Stimulated activated naive B cell treated with anti-CD40 and anti-IgM and Interleukin-4, amounts not matched to agents 10 μg/mL and 1 μg/mL and 100 μg/mL, for 72 hours (primary cell): ENCODE data around the gene SSX2IP.

ENCODE experiments used
- ATAC-seq, 2 donors: fragments of 150-1000 bp; cut with Tn5 transposase; replicated peaks; 2 replicates each; pipeline ENCODE4 v1.10.0; 2021; ENCODE audit warnings: moderate library complexity in 1 of 2
- DNase-seq: peaks from one replicate; pipeline ENCODE4 v3.0.0; 2021
- H3K27ac Mint-ChIP-seq: one replicate; pipeline ENCODE4 v1.8.0; 2022; ENCODE audit warnings: mild to moderate bottlenecking, mixed read lengths
- H3K27me3 Mint-ChIP-seq, 2 donors: one replicate each; pipeline ENCODE4 v1.8.0; 2022; ENCODE audit warnings: mixed read lengths in 2 of 2
- H3K36me3 Mint-ChIP-seq, 2 donors: one replicate each; pipeline ENCODE4 v1.8.0; 2022; ENCODE audit warnings: mixed read lengths in 2 of 2, mild to moderate bottlenecking in 1 of 2
- H3K4me1 Mint-ChIP-seq, 2 donors: one replicate each; pipeline ENCODE4 v1.8.0; 2022; ENCODE audit warnings: mixed read lengths in 2 of 2, mild to moderate bottlenecking in 1 of 2
- H3K4me3 Mint-ChIP-seq, 2 donors: one replicate each; pipeline ENCODE4 v1.8.0; 2022; ENCODE audit warnings: mild to moderate bottlenecking in 2 of 2, mixed read lengths in 2 of 2, moderate library complexity in 1 of 2
- H3K9me3 Mint-ChIP-seq, 2 donors: one replicate each; pipeline ENCODE4 v1.8.0; 2022; ENCODE audit warnings: mixed read lengths in 2 of 2, mild to moderate bottlenecking in 1 of 2

Gene SSX2IP

GRCh38 chr1:84634536-84635205 lies 55.6 kb downstream of the SSX2IP start:
- Mint-ChIP-seq H3K9me3 (peaks cover 0 to 4% of the 10 kb centered on the region in 2 donors), H3K27ac (no peak overlapping the region), H3K27me3 (peaks cover 0 to 5% of the 10 kb centered on the region in 2 donors), H3K4me3 (no peak overlapping the region), H3K4me1 (peaks cover 0 to 3% of the 10 kb centered on the region in 2 donors), H3K36me3 (no peaks in the 10 kb centered on the region)
- DNase-seq, result no peak
- ATAC-seq, result no peak

- ATAC-seq, result peak in 1 of 2 donors; percentile 27
- H3K36me3 Mint-ChIP-seq, result no peaks in the 10 kb centered on the region
These were observed 57.4 kb downstream of the SSX2IP start for GRCh38 chr1:84632673-84633434.

GRCh38 chr1:84632137-84632536 lies 58.1 kb downstream of the SSX2IP start:
- no peak overlapping the region for H3K4me3 Mint-ChIP-seq
- ATAC-seq (no peak), DNase-seq (no peak)
- H3K27me3 Mint-ChIP-seq, result peaks cover 0 to 5% of the 10 kb centered on the region in 2 donors
- H3K36me3 Mint-ChIP-seq, result no peaks in the 10 kb centered on the region
- no peak overlapping the region for H3K27ac Mint-ChIP-seq
- H3K9me3 Mint-ChIP-seq, result peaks cover 0 to 4% of the 10 kb centered on the region in 2 donors
- peaks cover 0 to 3% of the 10 kb centered on the region in 2 donors for H3K4me1 Mint-ChIP-seq

More at GRCh38 chr1:84632673-84633434, 57.4 kb downstream of the SSX2IP start:
- H3K9me3 Mint-ChIP-seq, result peaks cover 0 to 4% of the 10 kb centered on the region in 2 donors
- no peak overlapping the region for H3K4me3 Mint-ChIP-seq
- H3K27me3 Mint-ChIP-seq, result peaks cover 0 to 5% of the 10 kb centered on the region in 2 donors
- DNase-seq, result no peak
- H3K4me1 Mint-ChIP-seq, result peaks cover 0 to 3% of the 10 kb centered on the region in 2 donors
- H3K27ac Mint-ChIP-seq, result no peak overlapping the region

GRCh38 chr1:84624876-84625275 lies 65.4 kb downstream of the SSX2IP start:
- peaks cover 4 to 5% of the 10 kb centered on the region in 2 donors for H3K27me3 Mint-ChIP-seq
- DNase-seq (no peak), ATAC-seq (no peak)
- no peak overlapping the region for H3K27ac Mint-ChIP-seq
- H3K9me3 Mint-ChIP-seq, result no peaks in the 10 kb centered on the region
- no peak overlapping the region for H3K4me3 Mint-ChIP-seq
- H3K4me1 Mint-ChIP-seq, result peaks cover 4 to 14% of the 10 kb centered on the region in 2 donors
- no peaks in the 10 kb centered on the region for H3K36me3 Mint-ChIP-seq

GRCh38 chr1:84621553-84621952 lies 68.7 kb downstream of the SSX2IP start:
- Mint-ChIP-seq H3K27ac (no peak overlapping the region), H3K9me3 (no peaks in the 10 kb centered on the region), H3K4me3 (no peak overlapping the region), H3K27me3 (peaks cover 4 to 5% of the 10 kb centered on the region in 2 donors), H3K36me3 (no peaks in the 10 kb centered on the region), H3K4me1 (peaks cover 4 to 18% of the 10 kb centered on the region in 2 donors)
- ATAC-seq (no peak), DNase-seq (no peak)

- no peaks in the 10 kb centered on the region for H3K9me3 Mint-ChIP-seq
- peak overlapping the region; percentile 72 for H3K27ac Mint-ChIP-seq
- H3K4me3 Mint-ChIP-seq, result peak overlapping the region; percentile 89 to 91
- no peaks in the 10 kb centered on the region for H3K27me3 Mint-ChIP-seq
- no peaks in the 10 kb centered on the region for H3K36me3 Mint-ChIP-seq
- DNase-seq (peak; percentile 80), ATAC-seq (peak; percentile 96 to 97)
- H3K4me1 Mint-ChIP-seq, result peaks cover 4 to 18% of the 10 kb centered on the region in 2 donors
These were observed 69.4 kb downstream of the SSX2IP start for GRCh38 chr1:84620720-84621313.

GRCh38 chr1:84619383-84620102 lies 70.7 kb downstream of the SSX2IP start:
- DNase-seq (no peak), ATAC-seq (no peak)
- Mint-ChIP-seq H3K36me3 (no peaks in the 10 kb centered on the region), H3K9me3 (no peaks in the 10 kb centered on the region), H3K4me3 (peak overlapping the region in 1 of 2 donors; percentile 33), H3K27me3 (no peaks in the 10 kb centered on the region), H3K4me1 (peaks cover 4 to 18% of the 10 kb centered on the region in 2 donors), H3K27ac (no peak overlapping the region)

- Mint-ChIP-seq H3K36me3 (peaks cover 0 to 6% of the 10 kb centered on the region in 2 donors), H3K27ac (no peak overlapping the region), H3K4me1 (peaks cover 4 to 18% of the 10 kb centered on the region in 2 donors), H3K9me3 (peaks cover 2 to 7% of the 10 kb centered on the region in 2 donors), H3K4me3 (no peak overlapping the region), H3K27me3 (peaks cover 0 to 6% of the 10 kb centered on the region in 2 donors)
- no peak for DNase-seq
- no peak for ATAC-seq
These were observed 72.9 kb downstream of the SSX2IP start for GRCh38 chr1:84617349-84617748.

GRCh38 chr1:84615790-84616189 lies 74.5 kb downstream of the SSX2IP start:
- Mint-ChIP-seq H3K36me3 (peaks cover 0 to 6% of the 10 kb centered on the region in 2 donors), H3K9me3 (peaks cover 2 to 8% of the 10 kb centered on the region in 2 donors), H3K27ac (no peak overlapping the region), H3K4me1 (peaks cover 2 to 13% of the 10 kb centered on the region in 2 donors), H3K27me3 (peaks cover 4 to 9% of the 10 kb centered on the region in 2 donors), H3K4me3 (no peak overlapping the region)
- ATAC-seq, result no peak
- DNase-seq, result no peak

- Mint-ChIP-seq H3K4me3 (no peak overlapping the region), H3K27ac (no peak overlapping the region), H3K9me3 (peaks cover 2 to 10% of the 10 kb centered on the region in 2 donors), H3K4me1 (no peaks in the 10 kb centered on the region), H3K36me3 (peaks cover 0 to 6% of the 10 kb centered on the region in 2 donors), H3K27me3 (peaks cover 4 to 12% of the 10 kb centered on the region in 2 donors)
- ATAC-seq (no peak), DNase-seq (no peak)
These were observed 76.4 kb downstream of the SSX2IP start for GRCh38 chr1:84613887-84614286.

- peaks cover 2 to 10% of the 10 kb centered on the region in 2 donors for H3K9me3 Mint-ChIP-seq
- DNase-seq (no peak), ATAC-seq (no peak)
- peaks cover 0 to 6% of the 10 kb centered on the region in 2 donors for H3K36me3 Mint-ChIP-seq
- peaks cover 4 to 12% of the 10 kb centered on the region in 2 donors for H3K27me3 Mint-ChIP-seq
- no peak overlapping the region for H3K27ac Mint-ChIP-seq
- H3K4me1 Mint-ChIP-seq, result no peaks in the 10 kb centered on the region
- no peak overlapping the region for H3K4me3 Mint-ChIP-seq
These were observed 77.2 kb downstream of the SSX2IP start for GRCh38 chr1:84613026-84613425.

- Mint-ChIP-seq H3K27me3 (peaks cover 4 to 14% of the 10 kb centered on the region in 2 donors), H3K9me3 (peaks cover 2 to 11% of the 10 kb centered on the region in 2 donors), H3K27ac (no peak overlapping the region), H3K4me1 (no peaks in the 10 kb centered on the region), H3K36me3 (peaks cover 0 to 7% of the 10 kb centered on the region in 2 donors), H3K4me3 (no peak overlapping the region)
- no peak for DNase-seq
- ATAC-seq, result no peak
These were observed 78.5 kb downstream of the SSX2IP start for GRCh38 chr1:84611796-84612195.

- Mint-ChIP-seq H3K27me3 (peaks cover 7 to 19% of the 10 kb centered on the region in 2 donors), H3K4me1 (no peaks in the 10 kb centered on the region), H3K4me3 (no peak overlapping the region), H3K9me3 (peaks cover 7 to 16% of the 10 kb centered on the region in 2 donors), H3K36me3 (peaks cover 5 to 12% of the 10 kb centered on the region in 2 donors), H3K27ac (no peak overlapping the region)
- ATAC-seq (no peak), DNase-seq (no peak)
These were observed 79.2 kb downstream of the SSX2IP start for GRCh38 chr1:84611091-84611490.

- Mint-ChIP-seq H3K36me3 (peaks cover 20 to 25% of the 10 kb centered on the region in 2 donors), H3K4me1 (no peaks in the 10 kb centered on the region), H3K27me3 (peaks cover 11 to 23% of the 10 kb centered on the region in 2 donors), H3K27ac (no peak overlapping the region), H3K4me3 (no peak overlapping the region), H3K9me3 (peaks cover 21 to 25% of the 10 kb centered on the region in 2 donors)
- DNase-seq (no peak), ATAC-seq (no peak)
These were observed 83.3 kb downstream of the SSX2IP start for GRCh38 chr1:84606977-84607376.
